Measurements from ENCODE around the gene HS6ST1. TPM values are rescaled to one million over a fixed set of nuclear protein-coding genes. Genes with fewer than 3 reads are reported as not detected.

The HS6ST1 gene
- total RNA-seq, 1 donor from 2014 or later: 68.5 TPM

DNA sequence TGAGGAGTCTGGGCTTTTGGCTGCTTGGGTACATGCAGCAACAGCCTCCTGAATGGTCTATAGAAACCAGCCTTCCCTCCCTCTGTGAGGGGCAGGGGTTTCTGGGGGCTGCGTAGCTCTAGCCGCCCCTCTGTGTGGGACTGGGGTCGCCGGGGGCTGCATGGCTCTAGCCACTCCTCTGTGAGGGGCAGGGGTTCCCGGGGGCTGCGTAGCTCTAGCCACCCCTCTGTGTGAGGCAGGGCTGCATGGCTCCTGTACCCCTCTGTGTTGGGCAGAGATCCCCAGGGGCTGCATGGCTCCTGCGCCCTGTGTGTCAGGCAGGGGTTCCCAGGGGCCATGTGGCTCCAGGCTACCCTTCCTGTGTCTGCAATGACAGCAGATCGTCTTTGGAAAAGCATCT is 17.6 kb downstream of the HS6ST1 start:
- Histone ChIP-seq H3K36me3 (no peaks in the 10 kb centered on the region), H3K27me3 (no peaks in the 10 kb centered on the region), H3K4me3 (no peak overlapping the region), H3K4me1 (peaks cover 61% of the 10 kb centered on the region), H3K27ac (peak overlapping the region; percentile 50), H3K9me3 (no peaks in the 10 kb centered on the region)
- no peak for DNase-seq (ENCODE audit: extremely low spot score in 2 of 2)
- TF ChIP-seq POLR2A (IDR thresholded peaks at IDR 0.05): no peak
- TF ChIP-seq CTCF (IDR thresholded peaks at IDR 0.05): no peak
- no peak for TF ChIP-seq POLR2AphosphoS5 (IDR thresholded peaks at IDR 0.05; ENCODE audit: insufficient read depth in 1 of 2, low read depth in 1 of 2)
- intact Hi-C loops (cut with DNase I): no loop called here

DNA sequence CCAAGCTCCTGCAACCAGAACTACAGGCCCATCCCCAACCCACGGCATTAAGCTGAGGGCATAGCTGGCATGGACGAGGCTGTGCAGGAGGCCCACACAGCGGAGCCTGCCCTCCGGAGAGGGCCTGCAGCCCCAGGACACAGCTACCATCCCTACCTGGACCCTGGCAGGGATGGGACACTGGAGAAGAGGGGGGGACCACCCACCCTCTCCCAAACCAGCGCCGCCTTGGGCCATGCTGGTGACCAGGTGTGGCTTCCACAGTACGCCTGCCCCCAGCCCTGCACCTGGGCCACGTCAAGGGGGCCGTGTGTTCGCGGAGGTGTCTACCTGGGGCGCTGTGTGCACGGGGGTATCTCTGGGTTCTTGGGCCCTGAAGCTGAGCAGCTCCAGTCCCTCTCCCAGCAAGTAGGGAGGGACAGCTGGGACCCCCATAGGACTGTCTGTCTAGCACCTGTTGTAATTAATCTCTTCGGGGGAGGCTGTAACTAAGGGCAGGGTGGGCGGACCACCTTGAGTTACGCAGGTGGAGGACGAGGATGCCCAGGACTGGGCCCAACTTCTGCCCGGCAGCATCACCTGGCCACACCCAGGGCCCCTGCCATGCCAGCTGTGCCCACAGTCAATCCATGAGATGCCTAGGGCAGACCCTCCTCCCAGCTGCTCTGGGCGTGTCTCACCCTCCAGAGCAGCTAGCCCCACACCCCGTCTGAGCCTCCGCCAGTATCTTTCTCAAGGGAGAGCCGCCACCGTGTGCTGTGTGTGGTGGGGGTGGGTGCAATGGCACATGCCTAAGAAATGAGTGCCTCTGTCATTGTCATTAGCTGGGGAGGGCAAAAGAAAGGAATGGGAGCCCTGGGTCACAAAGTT is 18.3 kb downstream of the HS6ST1 start:
- H3K9me3 ChIP-seq: no peaks in the 10 kb centered on the region
- H3K4me1 ChIP-seq: peaks cover 54% of the 10 kb centered on the region
- peak overlapping the region; percentile 50 for H3K27ac ChIP-seq
- TF ChIP-seq POLR2AphosphoS5 (IDR thresholded peaks at IDR 0.05; ENCODE audit: insufficient read depth in 1 of 2, low read depth in 1 of 2) (no peak), CTCF (IDR thresholded peaks at IDR 0.05) (no peak), POLR2A (IDR thresholded peaks at IDR 0.05) (no peak)
- H3K27me3 ChIP-seq: no peaks in the 10 kb centered on the region
- DNase-seq (ENCODE audit: extremely low spot score in 2 of 2): no peak
- no peaks in the 10 kb centered on the region for H3K36me3 ChIP-seq
- H3K4me3 ChIP-seq: no peak overlapping the region
- intact Hi-C loops (cut with DNase I): no loop called here

DNA sequence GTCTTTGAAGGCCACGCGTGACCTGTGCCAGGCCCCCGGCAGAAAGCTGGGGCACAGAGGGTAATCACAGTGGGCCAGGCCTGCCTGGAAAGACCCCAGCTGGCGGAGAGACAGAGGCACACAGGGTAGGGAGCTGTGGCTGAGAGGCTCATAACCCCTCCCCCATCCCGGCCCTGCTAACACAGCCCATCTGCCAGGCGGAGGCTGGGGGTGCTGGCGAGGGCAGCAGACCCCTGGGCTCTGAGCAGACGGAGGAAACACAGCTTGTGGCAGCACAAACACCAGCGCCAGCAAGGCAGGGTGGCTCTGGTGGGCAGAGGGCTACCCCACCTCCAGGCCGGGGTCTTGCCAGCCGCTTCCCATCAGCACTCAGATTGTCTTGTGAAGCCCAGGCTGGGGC is 19.0 kb downstream of the HS6ST1 start:
- H3K4me1 ChIP-seq: peaks cover 52% of the 10 kb centered on the region

DNA sequence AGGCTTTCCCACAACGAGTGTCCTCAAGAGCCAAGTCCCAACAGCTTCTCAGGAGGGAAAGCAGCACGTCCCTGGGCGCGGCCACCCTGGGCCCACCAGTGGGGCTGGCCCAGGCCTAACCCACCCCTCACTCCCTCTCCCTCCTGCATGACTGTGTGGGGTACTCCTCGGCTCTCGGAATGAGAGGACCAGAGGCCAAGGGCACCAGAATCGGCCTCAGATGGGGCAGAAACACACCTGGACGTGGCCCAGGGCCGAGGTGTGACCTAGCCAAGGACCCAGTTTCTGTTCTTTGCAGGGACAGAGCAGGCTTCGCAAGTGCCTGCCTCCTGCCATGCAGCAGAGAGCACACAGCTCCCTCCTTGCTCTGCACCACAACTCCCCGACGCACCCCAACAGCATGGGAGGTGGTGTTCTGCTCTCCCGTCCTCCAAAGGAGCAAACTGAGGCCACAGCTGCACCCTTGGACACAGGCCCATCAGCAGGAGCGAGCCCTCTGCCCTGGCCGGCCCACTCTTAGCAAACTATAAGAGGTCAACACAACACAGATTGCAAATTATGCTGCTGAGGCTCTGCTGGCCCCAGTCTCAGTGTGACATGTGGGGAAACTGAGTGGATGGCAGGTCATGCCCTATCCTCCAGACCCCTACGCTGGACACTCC is 19.7 kb downstream of the HS6ST1 start:
- Histone ChIP-seq H3K36me3 (no peaks in the 10 kb centered on the region), H3K27ac (no peak overlapping the region), H3K4me1 (peaks cover 49% of the 10 kb centered on the region), H3K9me3 (no peaks in the 10 kb centered on the region), H3K4me3 (no peak overlapping the region), H3K27me3 (no peaks in the 10 kb centered on the region)
- TF ChIP-seq POLR2AphosphoS5 (IDR thresholded peaks at IDR 0.05; ENCODE audit: insufficient read depth in 1 of 2, low read depth in 1 of 2) (no peak), POLR2A (IDR thresholded peaks at IDR 0.05) (no peak), CTCF (IDR thresholded peaks at IDR 0.05) (no peak)
- intact Hi-C loops (cut with DNase I): no loop called here
- no peak for DNase-seq (ENCODE audit: extremely low spot score in 2 of 2)

More for the DNA sequence above, 19.0 kb downstream of the HS6ST1 start:
- Histone ChIP-seq H3K27me3 (no peaks in the 10 kb centered on the region), H3K4me3 (no peak overlapping the region), H3K36me3 (no peaks in the 10 kb centered on the region), H3K9me3 (no peaks in the 10 kb centered on the region), H3K27ac (no peak overlapping the region)
- intact Hi-C loops (cut with DNase I): no loop called here
- DNase-seq (ENCODE audit: extremely low spot score in 2 of 2): no peak
- no peak for TF ChIP-seq POLR2AphosphoS5 (IDR thresholded peaks at IDR 0.05; ENCODE audit: insufficient read depth in 1 of 2, low read depth in 1 of 2)
- TF ChIP-seq CTCF (IDR thresholded peaks at IDR 0.05): no peak
- no peak for TF ChIP-seq POLR2A (IDR thresholded peaks at IDR 0.05)

DNA sequence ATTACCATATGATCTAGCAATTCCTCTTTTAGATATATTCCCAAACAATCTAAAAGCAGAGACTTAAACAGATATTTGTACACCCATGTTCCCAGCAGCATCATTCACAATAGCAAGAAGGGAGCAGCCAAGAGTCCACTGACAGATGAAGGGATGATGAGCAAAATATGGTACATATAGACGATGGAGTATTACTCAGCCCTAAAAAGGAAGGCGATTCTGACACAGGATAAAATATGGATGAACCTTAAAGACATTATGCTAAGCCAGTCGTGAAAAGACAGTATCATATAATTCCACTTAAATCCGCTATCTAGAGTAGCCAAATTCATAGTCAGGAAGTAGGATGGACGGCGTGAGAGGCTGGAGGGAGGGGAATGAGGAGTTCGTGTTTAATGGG is 20.4 kb downstream of the HS6ST1 start:
- Histone ChIP-seq H3K9me3 (no peaks in the 10 kb centered on the region), H3K36me3 (no peaks in the 10 kb centered on the region), H3K4me3 (no peak overlapping the region), H3K27me3 (no peaks in the 10 kb centered on the region), H3K27ac (no peak overlapping the region), H3K4me1 (peaks cover 49% of the 10 kb centered on the region)
- DNase-seq (ENCODE audit: extremely low spot score in 2 of 2): no peak
- no peak for TF ChIP-seq POLR2A (IDR thresholded peaks at IDR 0.05)
- no peak for TF ChIP-seq POLR2AphosphoS5 (IDR thresholded peaks at IDR 0.05; ENCODE audit: insufficient read depth in 1 of 2, low read depth in 1 of 2)
- TF ChIP-seq CTCF (IDR thresholded peaks at IDR 0.05): no peak
- intact Hi-C loops (cut with DNase I): no loop called here
